ENCODE data around the gene SCP2.
A peak's percentile ranks its signal among the peaks of the same experiment; 100 is the strongest.

Gene SCP2

DNA sequence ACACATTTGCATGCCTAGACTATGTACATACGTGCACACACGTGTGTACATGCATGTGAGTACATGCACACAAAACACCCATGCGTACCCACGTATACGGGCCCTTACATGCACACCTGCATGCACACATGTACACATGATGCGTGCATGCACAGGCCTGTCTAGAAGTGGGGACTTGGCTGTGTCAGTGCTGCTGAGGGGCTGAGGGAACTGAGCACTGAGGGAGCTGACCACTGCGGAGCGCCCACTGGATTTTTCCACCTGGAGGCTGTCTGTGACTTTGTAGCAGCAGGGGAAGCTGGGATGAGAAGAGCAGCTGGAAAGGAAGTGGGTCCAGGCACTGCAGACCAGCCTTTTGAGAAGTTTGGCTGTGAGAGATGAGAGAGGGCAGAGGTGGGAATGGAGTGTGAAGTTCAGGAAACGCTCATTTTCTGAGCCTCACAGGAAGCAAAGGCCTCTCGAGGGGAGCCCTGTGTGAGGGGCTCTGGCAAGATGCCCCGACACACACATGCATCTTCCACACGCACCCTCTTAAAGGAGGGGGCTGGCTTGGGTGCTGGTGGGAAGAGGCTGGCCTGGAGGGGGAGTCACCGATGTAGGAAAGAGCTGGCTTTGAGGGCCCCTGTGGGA lies 155.9 kb downstream of the SCP2 start:
- DNase-seq (ENCODE audit: low spot score) = no peak

DNA sequence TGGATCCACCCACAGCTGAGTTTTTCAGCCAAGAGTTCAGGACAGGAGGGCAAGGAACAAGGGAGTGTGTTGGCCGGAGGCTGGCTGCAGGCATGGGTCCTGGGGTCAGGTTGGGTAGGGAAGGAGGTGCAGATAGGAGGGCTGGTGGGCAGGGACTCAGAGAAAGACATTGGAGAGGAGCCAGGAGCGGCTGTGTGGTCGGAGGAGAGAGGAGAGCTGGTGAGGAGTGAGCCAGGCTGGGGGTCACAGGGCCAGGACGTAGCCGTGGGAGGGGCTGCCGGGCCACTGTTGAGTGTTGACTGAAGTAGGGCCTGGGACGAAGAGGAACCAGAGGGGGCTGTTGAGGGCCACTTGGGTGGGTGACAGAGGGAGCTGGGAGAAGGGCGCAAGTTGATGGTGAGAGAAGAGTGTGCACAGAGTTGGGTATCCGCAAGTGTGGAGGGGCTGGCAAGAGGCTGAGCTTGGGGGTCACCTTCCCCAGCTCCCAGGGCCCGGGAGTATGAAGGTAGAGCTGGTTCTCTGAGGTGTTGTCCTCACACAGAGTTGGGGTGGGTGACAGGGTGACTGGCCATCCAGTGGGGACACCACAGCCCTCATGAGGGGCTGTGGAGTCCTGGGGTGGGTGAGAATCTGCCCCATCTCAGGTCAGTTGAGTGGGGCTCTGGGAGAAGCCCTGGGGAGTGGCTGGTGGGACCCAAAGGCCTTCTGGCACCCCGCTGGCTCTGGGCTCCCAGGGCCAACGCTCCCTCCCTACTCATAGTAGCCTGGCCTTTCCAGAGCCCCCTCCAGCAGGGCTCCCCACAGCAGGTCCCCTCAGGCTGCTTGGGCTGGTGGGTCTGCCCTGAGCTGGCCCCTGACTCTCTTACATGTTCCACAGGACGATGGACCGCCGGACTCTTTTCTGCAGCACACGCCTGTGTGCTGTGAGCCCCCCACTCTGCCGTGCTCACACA lies 156.8 kb downstream of the SCP2 start:
- no peak for DNase-seq (ENCODE audit: low spot score)

DNA sequence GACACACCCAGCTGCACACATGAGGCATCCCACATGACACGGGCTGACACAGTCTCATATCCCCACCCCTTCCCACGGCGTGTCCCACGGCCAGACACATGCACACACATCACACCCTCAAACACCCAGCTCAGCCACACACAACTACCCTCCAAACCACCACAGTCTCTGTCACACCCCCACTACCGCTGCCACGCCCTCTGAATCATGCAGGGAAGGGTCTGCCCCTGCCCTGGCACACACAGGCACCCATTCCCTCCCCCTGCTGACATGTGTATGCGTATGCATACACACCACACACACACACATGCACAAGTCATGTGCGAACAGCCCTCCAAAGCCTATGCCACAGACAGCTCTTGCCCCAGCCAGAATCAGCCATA lies 157.5 kb downstream of the SCP2 start:
- DNase-seq (ENCODE audit: low spot score) = no peak

DNA sequence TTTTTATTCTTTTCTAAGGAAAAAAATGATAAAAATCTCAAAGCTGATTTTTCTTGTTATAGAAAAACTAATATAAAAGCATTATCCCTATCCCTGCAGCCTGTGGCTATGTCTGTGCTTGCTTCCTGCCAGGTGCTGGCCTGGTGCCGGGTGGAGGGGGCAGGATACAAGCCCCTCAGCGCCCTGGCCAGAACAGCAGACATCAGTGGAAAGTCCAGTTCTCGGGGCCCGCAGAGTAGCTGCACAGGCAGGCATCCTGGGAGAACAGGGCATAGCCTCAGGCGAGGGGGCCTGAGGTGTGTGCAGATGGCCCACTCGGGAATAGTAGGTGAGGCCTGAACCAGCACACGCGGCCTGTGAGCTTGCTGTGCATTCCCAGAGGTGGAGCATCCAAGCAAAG lies 158.3 kb downstream of the SCP2 start:
- no peak for DNase-seq (ENCODE audit: low spot score)

DNA sequence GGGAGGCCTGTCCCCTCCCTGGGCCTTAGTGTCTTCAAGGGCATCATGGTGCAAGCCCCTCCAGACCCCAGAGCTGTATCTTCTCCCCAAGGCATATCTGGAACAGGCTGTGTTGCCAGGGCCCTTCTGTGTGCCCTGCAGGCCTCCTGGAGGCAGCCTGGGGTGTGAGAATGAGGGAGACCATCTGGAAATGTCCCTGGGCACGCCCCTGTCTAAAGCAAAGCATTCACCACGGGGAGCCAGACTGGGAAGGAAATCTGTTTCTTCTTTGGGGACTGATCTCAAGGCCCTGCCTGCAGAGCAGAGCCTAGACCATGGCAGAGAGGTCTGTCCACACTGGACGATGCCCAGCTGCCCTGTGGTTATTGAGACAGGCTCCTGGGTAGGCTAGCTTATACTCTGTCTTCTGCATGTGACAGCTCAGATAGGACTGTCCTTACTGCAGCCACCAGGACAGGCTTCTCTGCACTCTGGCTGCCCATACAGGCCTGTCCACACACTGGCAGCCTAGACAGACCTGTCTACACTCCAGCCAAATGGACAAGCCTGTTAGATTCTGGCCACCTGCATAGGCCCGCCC lies 159.5 kb downstream of the SCP2 start:
- no peak for DNase-seq (ENCODE audit: low spot score)

DNA sequence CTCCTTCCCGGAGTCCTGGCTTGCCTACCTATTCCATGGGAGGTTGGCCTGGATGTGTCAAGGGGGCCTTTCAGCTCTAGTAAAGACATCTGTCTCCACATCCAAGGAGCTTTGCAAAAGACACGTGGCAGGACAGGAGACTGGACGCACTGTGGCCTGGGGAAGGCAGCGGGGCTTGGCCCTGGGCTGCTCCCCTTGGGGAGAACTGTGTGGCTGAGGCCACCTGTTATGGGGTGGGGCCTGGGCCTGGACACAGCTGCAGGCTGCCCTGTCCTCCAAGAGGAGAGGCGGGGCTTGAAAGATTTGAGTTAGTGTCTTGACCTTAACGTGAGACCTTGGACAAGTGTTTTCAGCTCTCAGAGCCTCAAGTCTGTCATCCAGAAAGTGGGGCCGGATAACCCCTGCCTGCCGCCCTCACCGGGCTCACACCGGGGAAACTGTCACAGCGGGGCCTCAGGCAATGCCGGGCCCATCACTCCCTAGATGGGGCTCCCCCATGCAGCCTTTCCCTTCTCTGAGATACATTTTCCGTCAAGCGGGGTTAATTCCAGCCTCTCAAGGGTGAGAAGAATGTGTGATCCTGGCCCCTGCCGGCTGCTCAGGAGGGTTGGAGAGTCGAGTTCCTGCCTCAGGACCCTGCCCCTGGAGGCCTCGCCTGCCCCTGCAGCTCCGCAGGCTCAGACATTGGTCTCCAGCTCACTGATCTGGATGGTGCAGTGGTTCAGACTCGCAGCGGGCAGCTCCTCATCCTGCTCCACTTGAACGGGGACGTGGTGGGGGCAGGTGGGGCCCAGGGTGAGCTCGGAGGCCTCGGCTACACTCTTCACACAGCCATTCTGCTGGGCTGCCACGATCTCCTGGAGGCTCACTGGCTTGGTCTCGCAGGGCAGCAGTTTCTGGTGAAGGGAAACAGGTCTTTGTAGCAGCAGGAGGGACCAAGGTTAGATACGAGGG lies 160.5 kb downstream of the SCP2 start:
- DNase-seq (ENCODE audit: low spot score) = no peak

DNA sequence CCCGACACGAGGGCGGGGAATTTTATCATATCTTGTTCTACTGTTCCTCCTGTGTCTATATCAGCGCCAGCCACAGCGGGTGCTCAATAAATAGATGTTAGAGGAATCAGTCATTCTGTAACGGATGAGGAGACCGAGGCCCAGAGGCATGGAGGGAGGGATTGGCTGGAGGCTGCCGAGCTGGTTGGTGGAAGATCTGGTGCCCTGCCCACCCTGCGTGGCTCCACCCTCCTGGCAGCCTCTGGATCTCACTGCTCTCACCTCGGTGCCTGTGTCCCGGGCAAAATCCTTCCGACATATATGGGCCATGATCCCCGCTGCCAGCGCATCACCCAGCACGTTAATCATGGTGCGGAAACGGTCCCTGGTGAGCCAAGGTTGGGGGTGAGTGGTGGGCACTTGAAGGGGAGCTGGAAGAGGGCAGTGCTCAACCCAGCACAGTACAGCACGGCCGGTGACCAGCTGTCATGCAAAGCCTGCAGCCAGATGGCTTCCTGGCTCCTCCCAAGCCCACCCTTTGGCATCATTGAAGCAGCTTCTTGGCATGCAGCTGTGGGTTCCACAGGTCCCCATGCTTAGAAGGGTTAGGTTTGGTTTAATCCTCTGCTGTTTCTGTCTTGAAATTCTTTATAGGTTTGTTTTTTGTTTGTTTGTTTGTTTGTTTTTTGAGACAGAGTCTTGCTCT lies 161.7 kb downstream of the SCP2 start:
- DNase-seq (ENCODE audit: low spot score) = no peak

DNA sequence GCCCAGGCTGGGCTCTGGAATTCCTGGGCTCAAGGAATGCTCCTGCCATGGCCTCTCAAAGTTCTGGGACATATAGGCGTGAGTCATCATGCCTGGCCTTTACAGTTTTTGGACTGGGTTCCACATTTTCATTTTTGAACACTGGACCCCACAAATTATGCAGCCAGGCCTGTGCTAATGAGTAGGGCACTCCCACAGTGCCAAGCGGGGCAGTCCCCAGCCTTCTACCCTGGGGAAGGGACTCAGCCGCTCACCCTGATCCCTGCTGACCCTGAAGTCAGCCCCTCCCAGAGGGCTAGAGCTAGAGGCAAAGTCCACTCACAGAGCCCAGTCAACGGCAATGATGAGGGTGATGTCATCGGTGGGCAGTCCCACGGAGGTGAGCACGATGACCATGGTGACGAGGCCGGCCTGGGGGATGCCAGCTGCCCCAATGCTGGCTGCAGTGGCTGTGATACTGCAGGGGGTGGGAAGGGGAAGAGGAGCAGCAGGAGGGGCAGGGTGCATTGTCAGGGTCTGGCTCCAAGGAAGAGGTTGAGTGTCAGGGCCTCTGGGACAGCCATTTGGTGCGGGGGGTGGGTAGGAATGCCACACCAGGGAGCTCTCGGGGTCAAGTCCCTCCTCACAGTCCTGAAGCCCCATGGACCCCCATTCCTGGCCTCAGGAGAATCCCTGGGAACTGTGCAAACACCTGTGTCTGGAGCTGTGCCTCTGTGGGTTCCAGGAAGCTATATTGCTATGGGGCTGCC lies 162.6 kb downstream of the SCP2 start:
- DNase-seq (ENCODE audit: low spot score) = no peak

DNA sequence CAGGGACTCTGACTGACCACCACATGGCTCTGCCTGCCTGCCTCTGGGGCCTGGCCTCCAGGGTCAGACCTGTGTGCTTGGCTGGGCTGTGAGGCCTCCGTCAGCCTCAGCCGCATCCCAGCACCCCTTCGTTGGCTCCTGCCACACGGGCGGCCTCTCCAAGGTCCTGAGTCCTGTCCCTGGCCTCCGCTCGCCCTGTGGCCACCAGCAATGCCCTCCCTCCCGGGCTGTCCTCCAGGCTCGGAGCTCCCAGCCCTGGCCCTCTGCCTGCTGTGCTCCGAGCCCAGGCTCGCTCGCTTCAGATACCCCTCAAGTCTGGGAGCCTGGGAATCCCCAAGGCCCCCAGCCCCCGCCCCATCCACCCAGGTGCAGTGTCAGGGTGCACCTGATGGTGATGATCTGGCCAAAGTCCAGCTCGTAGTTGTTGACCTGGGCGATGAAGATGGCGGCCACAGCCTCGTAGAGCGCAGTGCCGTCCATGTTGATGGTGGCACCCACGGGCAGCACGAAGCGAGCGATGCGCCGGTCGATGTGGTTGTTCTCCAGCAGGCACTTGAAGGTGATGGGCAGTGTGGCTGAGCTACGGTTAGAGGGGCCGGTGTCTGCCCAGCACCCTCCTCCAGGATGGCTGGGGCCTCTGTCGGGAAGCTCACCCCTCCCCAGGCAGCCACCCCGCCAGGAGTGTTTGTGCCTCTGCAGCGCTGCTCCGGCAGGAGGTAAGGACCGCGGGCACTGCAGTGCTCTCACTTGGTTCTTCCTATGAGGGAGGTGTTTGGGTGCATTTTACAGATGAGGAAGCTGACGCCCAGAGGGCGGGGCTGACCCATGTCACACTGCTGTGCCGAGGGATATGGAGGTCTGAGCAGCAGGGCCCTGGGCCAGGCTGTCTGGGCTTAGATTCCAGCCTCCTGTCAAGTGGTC lies 163.4 kb downstream of the SCP2 start:
- no peak for DNase-seq (ENCODE audit: low spot score)

DNA sequence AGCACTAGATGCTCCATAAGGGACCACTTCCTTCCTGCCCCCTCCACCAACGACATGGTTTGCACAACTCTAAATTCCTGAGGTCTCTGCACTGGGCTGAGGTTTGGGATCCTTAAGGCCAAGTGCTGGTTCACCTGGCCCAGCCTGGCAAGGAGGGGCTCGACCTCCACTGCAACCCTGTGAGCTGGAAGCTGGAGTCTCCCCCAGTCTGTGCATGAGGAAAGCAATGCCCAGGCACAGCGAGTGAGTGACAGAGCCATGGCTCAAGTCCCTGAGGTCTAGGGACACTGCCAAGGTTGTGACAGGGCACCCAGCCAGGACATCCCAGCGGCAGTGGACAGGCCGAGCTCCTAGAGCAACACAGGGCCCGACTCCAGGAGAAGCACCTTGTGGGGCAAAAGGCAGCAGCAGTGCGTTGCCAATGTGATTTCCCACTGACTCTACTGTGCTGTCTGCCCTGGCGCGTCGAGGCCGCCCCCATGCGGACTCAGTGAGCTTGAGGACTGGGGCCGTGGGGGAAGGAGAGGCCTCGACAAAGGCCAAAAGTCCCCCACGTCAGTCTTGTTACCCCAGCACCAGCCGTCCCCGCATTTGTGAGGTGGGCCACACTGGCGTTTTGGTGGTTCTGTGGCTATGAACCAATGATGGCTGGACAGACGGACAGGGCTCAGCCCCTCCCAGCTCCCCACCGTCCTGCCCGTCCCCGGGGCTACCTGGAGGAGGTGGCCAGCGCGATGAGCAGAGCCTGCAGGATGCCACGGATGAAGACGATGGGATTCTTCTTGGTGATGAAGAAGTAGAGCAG lies 165.0 kb downstream of the SCP2 start:
- peak; percentile 11 for DNase-seq (ENCODE audit: low spot score)

DNA sequence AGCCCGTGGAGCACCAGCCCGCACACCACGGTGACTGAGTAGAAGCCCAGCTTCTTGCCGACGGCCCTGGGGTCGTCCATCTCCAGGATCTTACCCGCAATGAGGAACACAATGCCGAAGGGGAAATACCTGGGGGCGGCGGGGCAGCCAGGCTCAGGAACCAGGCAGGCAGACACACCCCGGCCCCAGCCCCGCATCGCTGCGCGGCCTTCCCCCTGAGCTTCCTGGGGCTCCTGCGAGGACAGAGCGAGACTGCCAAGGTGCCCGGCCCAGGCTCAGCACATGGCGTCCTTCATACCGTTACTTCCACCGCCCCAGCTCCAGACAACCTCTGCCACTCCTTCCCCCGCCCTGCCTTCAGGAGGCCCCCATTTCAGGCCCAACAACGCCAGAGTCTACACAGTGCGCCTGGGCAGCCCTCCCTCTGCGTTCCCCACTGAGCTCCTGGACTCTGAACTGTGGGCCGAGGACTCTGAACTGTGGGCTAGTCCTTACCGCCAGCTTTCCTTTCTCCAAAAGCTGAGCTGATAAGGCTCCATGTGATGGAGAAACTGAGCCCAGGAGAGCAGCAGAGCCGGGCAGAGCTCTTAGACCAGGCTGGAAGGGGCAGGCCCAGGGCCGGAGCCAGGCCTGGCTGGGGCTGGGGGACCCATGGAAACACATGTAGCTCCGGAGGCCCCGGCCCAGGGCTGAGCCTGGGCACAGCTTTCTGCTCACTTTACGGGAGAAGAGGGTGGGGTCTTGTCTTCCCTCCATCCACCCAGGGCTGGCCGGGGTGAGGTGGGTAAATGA lies 165.8 kb downstream of the SCP2 start:
- no peak for DNase-seq (ENCODE audit: low spot score)

DNA sequence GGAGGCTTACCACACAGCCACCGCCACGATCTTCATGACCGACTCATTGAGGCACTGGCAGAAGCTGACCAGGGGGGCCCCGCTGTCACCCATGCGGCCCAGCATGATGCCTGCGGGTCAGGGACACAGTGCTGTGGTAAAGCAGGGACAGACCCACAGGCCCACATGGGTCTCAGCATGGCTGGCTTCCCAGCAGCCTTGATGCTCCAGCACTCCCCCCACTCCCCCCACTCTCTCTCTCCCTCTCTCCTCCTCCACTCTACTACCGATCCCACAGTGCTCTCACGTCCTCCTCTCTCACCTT lies 166.3 kb downstream of the SCP2 start:
- DNase-seq (ENCODE audit: low spot score) = no peak

DNA sequence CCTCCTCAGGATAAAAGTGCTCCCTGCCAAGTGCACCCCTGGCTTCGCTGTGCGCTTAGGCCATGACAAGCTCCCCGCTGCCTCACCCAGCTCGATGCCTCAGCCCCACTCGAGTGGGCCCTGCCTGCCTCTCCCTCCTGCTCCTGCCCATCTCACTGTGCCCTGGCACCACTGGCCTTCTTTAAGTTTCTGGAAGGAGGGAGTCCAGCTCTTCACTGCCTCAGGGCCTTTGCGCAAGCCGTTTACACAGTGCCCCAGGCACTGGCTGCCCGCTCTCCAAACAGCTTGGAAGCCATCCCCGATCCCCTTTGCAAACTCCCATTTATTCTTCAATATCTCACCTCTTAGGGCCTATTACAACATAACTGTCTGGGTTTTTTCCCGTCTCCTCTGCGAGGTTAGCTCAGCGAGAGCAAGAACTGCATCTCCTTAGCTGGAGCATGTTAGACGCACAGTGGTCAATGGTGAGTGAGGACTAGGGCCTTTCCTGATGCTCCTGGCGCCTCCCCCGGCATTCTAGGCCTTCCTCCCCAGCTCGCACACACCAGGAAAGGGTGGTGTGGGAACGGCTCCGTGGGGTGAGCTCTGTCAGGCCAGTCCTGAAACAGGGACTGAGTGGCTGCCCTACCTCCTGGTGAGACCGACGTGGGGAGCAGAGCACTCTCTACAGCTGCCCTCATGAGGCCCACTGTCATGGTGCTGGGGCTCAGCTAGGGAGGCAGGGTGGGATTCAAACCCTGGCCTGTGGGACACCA lies 166.9 kb downstream of the SCP2 start:
- no peak for DNase-seq (ENCODE audit: low spot score)

DNA sequence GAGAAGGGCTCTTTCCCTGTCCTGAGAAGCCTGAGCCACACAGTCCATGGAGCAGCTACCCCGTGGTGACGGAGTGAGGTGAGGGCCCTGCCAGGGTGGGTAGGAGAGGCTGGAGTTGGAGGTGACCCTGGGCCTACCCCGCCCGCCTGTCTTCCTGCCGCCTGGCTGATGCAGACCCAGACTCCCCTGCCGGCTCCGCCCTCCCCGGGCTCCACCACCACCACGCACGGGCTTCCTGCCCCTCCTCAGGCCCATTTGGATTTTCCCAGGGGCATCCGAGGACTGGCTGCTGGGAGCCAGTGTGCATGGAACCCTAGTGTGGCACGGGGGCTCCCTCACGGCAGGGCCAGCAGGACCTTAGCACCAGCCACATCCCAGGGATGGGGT lies 167.4 kb downstream of the SCP2 start:
- no peak for DNase-seq (ENCODE audit: low spot score)
